ENCODE data around the gene TMEM140. TPM values are rescaled to one million over a fixed set of nuclear protein-coding genes. Genes with fewer than 3 reads are reported as not detected.

TMEM140 gene
- total and polyA plus RNA-seq, 2 of the 13 experiments (the other 11 are each of a cell fraction or from before 2014, with no cell fraction given): 9.2 to 21.7 TPM

DNA sequence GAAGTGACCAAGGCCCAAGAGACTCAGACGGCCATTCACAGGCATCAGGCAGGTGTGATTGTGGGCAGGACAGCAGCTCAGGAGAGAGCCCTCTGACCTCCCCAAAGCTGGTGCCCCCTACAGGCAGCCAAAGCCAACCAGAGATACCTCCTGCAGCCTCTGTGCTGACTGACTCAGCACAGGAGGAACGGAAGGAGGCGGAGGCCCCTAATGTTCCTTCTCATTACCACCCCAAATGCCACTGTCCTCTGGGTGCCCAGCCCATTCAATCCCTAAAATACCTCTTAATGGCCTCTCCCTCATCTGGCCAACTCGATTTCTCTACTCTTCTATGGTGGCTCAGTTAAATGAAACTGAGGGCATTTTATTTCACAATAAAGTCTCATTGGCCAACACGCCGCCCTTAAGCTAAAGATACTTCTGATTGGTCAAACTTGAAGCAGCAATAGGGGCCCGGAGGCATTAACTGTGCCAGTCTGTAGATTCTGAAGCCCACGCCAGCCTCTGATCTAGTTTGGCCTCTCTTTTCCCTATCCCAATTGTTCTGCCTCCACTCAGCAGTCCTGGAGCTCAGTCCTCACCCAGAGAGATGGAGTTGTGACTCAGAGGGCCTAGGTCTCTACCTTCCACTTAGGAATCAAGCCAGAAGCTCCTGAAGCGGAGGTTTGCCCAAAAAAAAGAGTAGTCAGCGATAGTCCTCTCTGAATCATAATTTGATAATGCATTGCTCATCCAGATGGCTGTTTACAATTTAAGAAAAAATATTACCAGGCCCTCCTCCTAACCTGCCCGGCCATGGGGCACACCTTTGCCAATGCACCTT is 21.5 kb downstream of the TMEM140 start (continued):
- no peak for TF ChIP-seq EHMT2 (IDR thresholded peaks at IDR 0.05; ENCODE audit: borderline replicate concordance, low read depth, low read length)
- no peak for TF ChIP-seq ZNF367 (CRISPR knock-in tag; IDR thresholded peaks at IDR 0.05; ENCODE audit: borderline replicate concordance)
- TF ChIP-seq, protein P1, sequence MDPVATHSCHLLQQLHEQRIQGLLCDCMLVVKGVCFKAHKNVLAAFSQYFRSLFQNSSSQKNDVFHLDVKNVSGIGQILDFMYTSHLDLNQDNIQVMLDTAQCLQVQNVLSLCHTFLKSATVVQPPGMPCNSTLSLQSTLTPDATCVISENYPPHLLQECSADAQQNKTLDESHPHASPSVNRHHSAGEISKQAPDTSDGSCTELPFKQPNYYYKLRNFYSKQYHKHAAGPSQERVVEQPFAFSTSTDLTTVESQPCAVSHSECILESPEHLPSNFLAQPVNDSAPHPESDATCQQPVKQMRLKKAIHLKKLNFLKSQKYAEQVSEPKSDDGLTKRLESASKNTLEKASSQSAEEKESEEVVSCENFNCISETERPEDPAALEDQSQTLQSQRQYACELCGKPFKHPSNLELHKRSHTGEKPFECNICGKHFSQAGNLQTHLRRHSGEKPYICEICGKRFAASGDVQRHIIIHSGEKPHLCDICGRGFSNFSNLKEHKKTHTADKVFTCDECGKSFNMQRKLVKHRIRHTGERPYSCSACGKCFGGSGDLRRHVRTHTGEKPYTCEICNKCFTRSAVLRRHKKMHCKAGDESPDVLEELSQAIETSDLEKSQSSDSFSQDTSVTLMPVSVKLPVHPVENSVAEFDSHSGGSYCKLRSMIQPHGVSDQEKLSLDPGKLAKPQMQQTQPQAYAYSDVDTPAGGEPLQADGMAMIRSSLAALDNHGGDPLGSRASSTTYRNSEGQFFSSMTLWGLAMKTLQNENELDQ (CRISPR knock-in tag; IDR thresholded peaks at IDR 0.05; ENCODE audit: borderline replicate concordance): no peak
- TF ChIP-seq ZNF263 (CRISPR knock-in tag; IDR thresholded peaks at IDR 0.05): no peak
- TF ChIP-seq ATAD3A (CRISPR knock-in tag; IDR thresholded peaks at IDR 0.05): no peak
- TF ChIP-seq ZNF326 (CRISPR knock-in tag; IDR thresholded peaks at IDR 0.05; ENCODE audit: borderline replicate concordance): no peak
- TF ChIP-seq, protein P2, sequence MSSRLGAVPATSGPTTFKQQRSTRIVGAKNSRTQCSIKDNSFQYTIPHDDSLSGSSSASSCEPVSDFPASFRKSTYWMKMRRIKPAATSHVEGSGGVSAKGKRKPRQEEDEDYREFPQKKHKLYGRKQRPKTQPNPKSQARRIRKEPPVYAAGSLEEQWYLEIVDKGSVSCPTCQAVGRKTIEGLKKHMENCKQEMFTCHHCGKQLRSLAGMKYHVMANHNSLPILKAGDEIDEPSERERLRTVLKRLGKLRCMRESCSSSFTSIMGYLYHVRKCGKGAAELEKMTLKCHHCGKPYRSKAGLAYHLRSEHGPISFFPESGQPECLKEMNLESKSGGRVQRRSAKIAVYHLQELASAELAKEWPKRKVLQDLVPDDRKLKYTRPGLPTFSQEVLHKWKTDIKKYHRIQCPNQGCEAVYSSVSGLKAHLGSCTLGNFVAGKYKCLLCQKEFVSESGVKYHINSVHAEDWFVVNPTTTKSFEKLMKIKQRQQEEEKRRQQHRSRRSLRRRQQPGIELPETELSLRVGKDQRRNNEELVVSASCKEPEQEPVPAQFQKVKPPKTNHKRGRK (CRISPR knock-in tag; IDR thresholded peaks at IDR 0.05): no peak
- TF ChIP-seq GTF3A (CRISPR knock-in tag; conservative IDR thresholded peaks at IDR 0.05): no peak
- TF ChIP-seq ZNF251 (CRISPR knock-in tag; IDR thresholded peaks at IDR 0.05): no peak
- TF ChIP-seq U2AF1 (optimal IDR thresholded peaks at IDR 0.05; ENCODE audit: low read depth, low read length): no peak
- no peak for TF ChIP-seq GFI1 (CRISPR knock-in tag; IDR thresholded peaks at IDR 0.05; ENCODE audit: borderline replicate concordance)
- no peak for TF ChIP-seq NONO (IDR thresholded peaks at IDR 0.05)
- no peak for TF ChIP-seq NONO (CRISPR knock-in tag; conservative IDR thresholded peaks at IDR 0.05)
- no peak for TF ChIP-seq ZBTB21 (CRISPR knock-in tag; IDR thresholded peaks at IDR 0.05)
- TF ChIP-seq, protein P3, sequence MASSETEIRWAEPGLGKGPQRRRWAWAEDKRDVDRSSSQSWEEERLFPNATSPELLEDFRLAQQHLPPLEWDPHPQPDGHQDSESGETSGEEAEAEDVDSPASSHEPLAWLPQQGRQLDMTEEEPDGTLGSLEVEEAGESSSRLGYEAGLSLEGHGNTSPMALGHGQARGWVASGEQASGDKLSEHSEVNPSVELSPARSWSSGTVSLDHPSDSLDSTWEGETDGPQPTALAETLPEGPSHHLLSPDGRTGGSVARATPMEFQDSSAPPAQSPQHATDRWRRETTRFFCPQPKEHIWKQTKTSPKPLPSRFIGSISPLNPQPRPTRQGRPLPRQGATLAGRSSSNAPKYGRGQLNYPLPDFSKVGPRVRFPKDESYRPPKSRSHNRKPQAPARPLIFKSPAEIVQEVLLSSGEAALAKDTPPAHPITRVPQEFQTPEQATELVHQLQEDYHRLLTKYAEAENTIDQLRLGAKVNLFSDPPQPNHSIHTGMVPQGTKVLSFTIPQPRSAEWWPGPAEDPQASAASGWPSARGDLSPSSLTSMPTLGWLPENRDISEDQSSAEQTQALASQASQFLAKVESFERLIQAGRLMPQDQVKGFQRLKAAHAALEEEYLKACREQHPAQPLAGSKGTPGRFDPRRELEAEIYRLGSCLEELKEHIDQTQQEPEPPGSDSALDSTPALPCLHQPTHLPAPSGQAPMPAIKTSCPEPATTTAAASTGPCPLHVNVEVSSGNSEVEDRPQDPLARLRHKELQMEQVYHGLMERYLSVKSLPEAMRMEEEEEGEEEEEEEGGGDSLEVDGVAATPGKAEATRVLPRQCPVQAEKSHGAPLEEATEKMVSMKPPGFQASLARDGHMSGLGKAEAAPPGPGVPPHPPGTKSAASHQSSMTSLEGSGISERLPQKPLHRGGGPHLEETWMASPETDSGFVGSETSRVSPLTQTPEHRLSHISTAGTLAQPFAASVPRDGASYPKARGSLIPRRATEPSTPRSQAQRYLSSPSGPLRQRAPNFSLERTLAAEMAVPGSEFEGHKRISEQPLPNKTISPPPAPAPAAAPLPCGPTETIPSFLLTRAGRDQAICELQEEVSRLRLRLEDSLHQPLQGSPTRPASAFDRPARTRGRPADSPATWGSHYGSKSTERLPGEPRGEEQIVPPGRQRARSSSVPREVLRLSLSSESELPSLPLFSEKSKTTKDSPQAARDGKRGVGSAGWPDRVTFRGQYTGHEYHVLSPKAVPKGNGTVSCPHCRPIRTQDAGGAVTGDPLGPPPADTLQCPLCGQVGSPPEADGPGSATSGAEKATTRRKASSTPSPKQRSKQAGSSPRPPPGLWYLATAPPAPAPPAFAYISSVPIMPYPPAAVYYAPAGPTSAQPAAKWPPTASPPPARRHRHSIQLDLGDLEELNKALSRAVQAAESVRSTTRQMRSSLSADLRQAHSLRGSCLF (CRISPR knock-in tag; IDR thresholded peaks at IDR 0.05; ENCODE audit: borderline replicate concordance): no peak
- TF ChIP-seq KMT2B (CRISPR knock-in tag; IDR thresholded peaks at IDR 0.05): no peak
- no peak for TF ChIP-seq BHLHE40 (IDR thresholded peaks at IDR 0.05; ENCODE audit: low read length)
- TF ChIP-seq PRMT3 (CRISPR knock-in tag; IDR thresholded peaks at IDR 0.05; ENCODE audit: borderline replicate concordance, low read depth): no peak
- TF ChIP-seq ZNF839 (CRISPR knock-in tag; IDR thresholded peaks at IDR 0.05; ENCODE audit: borderline replicate concordance): no peak
- peak; percentile 26; the same call in 1 of the 2 replicates for TF ChIP-seq THAP11 (CRISPR knock-in tag; IDR thresholded peaks at IDR 0.05)
